DMS79 (cell line): ENCODE measurements around the gene RBM3.
A peak's percentile ranks its signal among the peaks of the same experiment; 100 is the strongest.
"Not testable (repeated sequence)": the region's sequence is repeated elsewhere in the genome, so short reads cannot be mapped to it uniquely, and the experiment has no call there.

Experiments
- DNase-seq: peaks from one replicate; lab custom pipeline; 2025; lab: John Stamatoyannopoulos, UW

The RBM3 gene

GRCh38 chrX:48574270-48575266 lies at the start of gene RBM3:
Gene RBM3 (plus strand): TSS chrX:48574484. CDS start chrX:48575181, 697 bp downstream.
- peak; percentile 81 for DNase-seq

- not testable (repeated sequence) for DNase-seq
Observed at GRCh38 chrX:48525853-48526252, 48.4 kb upstream of the RBM3 start.

DNA sequence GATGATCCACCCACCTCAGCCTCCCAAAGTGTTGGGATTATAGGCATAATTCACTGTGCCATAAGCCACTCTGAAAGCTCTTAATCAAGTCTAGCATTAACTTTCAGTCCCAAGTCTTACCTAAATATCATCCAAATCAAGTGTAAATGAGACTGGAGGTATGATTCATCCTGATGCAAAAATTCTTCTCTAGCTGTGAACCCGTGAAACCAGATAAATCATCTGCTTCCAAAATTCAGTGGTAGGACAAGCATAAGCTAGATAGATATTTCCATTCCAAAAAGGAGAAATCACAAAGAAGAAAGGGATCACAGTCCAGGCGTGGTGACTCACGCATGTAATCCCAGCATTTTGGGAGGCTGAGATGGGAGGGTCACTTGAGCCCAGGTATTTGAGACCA lies 43.5 kb upstream of the RBM3 start:
- DNase-seq, result no peak

DNA sequence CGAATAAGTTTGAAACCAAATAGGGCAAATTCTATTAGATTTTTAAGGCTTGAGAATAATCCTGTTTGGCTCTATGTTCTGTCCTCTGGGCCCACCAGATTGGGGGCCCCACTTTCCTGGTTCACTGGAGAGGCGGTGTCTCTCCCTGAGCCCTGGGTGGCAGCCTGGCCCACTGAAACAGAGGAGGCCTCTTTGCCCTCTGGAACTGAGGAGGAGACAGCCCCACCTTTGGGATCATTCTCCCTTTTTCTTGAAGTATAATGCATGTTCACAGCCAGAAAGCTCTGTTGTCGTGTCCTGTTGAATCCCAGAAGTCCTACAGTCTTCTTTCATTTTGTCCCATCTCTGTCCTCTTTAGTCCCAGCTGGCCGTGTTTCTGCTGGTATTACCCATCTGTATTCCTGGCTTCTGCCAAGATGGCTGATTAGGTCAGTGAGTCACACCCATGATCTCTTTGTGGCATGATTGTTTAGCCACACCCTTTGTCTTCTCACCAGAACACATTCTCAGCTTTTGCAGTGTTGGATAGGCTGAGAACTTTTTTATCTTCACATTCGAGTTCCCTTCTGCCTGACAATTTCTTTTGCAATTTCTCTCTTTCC lies 42.8 kb upstream of the RBM3 start:
- DNase-seq, result no peak

DNA sequence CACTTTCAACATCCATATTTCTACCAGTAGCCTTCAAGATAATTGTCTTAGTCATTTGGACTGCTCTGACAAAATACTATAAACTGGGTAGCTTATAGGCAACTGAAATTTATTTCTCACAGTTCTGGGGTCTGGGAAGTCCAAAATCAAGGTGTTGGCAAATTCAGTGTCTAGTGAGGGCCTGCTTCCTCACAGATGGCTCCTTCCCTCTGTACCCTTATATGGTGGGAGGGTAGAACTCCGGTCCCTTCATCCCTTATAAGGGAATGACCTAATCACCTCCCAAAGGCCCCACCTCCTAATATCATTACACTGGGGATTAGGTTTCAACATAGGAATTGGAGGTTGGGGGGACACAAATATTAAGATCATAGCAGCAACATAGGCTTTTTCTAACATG lies 42.1 kb upstream of the RBM3 start:
- no peak for DNase-seq

DNA sequence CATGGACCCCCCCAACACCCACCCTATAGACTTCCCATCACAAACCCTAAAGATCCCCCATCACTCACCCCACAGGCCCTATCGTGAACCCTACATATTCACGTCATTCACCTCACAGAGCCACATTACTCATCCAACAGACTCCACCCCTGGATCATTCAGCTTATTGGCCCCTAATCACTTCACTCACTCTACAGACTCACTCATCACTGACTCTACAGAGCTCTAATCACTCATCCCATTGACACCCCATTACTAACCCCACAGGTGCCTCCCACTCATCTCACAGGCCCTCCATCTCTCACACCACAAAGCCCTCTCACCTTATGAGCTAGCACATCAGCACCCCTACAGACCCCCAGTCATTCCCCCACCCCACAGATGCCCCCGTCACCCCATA lies 41.1 kb upstream of the RBM3 start:
- DNase-seq, result no peak

DNA sequence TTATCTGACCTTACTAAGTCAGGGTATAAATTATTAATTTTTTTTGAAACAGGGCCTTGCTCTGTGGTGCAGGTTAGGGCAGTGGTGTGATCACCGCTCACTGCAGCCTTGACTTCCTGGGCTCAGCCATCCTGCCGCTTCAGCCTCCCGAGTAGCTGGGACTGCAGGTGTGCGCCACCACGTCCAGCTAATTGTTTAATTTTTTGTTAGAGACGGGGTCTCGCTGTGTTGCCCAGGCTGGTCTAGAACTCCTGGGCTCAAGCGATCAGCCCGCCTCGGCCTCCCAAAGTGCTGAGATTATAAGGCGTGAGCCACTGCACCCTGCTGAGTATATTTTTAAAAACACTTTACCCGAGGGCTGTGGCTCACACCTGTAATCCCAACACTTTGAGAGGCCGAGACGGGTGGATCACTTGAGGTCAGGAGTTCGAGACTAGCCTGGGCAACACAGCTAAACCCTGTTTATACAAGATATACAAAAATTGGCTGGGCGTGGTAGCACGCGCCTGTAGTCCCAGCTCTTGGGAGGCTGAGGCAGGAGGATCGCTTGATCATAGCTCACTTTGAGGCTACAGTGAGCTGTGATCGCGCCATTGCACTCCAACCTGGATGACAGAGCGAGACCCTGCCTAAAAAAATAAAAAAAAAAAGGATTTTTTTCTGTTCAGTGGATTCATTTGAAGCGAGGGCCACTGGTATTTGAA lies 35.5 kb upstream of the RBM3 start:
- no peak for DNase-seq

DNA sequence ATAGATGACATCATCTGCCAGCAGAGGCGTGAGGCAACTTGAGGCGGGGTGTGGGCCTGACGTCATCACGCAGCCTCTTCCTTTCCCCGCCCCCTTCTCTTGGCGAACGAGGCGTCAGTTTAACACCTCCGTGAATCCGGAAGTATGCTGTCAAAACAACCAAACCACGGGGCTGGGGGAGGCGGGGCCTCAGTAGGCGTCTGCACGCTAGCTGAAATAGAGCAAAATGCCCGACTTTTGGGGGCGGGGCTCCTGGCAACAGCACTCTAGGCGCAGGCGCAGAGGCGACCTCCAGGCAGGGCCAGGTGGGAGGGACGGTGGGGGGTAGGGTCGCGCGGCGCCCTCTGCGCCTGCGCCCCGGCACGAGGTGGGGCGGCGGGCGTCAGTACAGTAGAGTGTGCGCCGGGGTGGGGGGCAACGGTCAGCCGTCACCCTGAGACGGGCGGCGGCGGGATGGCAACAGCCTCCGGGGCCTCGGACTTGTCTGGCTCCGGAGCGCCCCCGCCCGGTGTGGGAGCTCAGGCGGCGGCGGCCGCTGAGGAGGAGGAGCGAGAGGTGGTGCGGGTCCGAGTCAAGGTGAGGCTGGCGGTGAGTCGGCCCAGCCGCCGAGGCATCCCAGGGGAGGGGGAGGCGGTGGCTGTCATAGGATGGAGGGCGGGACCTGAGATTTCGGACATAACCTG lies 34.8 kb upstream of the RBM3 start, which contains the start of gene TBC1D25:
TSS of gene TBC1D25 (plus strand) at position 370 of the 683 bp plus-strand sequence. CDS start at position 454, 84 bp downstream.
- peak; percentile 87 for DNase-seq

DNA sequence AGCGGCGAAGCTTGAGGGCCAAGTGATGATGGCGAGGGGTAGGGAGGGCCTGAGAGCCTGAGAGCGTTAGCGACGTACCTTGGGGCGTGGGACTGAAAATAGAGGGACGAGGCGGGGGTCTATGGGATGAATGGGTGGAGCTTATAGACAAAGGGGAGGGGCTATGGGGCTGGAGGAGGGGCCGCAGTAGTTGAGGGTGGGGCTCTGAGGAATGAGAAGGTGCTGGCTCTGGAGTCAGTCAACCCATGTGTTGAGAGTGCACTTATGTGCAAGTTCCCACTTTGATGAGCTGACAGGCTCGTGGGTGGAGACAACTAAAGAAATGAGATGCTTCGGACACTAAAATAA lies 34.3 kb upstream of the RBM3 start:
- DNase-seq, result peak; percentile 18

DNA sequence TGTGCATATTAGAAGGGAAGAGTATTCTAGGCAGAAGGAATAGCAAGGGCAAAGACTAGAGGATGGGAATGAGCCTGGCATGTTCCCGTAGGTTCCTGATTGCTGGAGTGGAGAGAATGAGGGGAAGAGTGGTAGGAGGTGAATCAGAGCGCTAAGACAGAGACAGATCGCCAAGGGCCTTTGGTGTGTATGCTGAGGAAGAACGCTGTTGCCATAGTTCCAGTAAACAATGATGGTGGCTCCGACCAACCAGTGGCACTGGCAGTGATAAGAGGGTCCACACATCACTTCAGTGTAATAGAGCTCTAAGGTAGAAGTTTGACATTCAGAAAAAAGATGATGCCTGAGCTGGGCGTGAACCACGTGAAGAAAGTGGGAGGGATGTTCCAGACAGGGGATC lies 33.8 kb upstream of the RBM3 start:
- DNase-seq, result no peak

DNA sequence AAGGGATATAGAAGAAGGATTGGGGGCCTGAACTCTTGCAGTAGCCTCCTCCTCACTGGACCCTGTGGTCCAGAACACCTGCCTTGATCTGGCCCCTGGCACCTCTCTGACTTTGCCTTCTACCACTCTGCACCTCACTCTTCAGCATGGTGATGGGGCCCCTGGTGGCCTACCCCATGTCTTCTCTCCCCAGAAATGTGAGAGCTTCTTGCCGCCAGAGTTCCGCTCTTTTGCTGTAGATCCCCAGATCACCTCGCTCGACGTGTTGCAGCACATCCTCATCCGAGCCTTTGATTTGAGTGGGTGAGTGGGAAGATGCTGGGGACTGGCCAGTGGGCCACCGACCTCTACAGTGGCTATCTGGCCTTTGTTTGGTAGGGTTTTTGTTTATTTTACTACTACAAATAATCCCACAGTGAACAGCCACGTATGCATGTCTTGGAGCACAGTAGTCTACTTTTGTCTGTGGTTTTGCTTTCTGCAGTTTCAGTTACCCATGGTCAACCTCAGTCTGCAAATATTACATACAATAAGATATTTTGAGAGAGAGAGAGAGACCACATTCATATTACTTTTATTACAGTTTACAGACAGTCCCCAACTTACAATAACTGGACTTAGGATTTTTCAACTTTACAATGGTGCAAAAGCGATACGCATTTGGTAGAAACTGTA lies 33.0 kb upstream of the RBM3 start:
- DNase-seq, result no peak

DNA sequence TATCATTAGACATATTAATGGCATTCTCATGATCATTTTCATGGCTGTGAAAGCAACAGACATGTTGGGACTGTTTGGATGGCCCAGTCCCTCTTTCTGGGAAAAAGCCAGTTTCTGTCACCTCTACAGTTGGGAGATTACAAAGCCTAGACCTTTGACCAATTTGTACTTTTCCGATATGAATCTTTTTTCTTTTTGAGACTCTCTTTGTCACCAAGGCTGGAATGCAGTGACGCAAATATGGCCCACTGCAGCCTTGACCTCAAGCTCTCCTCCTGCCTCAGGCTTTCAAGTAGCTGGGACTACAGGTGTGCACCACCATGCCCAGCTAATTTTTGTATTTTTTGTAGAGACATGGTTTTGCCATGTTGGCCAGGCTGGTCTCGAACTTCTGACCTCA lies 25.4 kb upstream of the RBM3 start:
- no peak for DNase-seq

- DNase-seq, result not testable (repeated sequence)
Observed at GRCh38 chrX:48555731-48556325, 18.5 kb upstream of the RBM3 start.

DNA sequence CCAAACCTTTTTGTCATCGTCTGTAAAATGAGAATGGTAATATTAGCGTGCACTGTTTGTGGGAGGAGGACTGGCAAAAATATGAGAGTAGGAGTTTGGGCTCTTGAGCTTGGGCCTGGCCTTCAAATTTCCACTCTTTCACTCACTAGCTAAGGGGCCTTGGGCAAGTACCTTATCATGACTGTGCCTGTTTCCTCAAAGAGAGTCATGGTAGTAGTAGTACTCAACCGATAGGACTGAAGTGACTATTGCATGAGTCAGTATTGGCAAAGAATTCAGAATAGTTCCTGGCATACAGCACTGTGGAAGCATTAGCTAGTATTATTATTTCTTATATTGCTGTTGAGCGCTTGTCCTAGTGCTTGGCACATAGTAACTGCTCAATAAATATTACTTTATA lies 16.0 kb upstream of the RBM3 start:
- no peak for DNase-seq

GRCh38 chrX:48559636-48560035 lies 14.6 kb upstream of the RBM3 start:
- no peak for DNase-seq

DNA sequence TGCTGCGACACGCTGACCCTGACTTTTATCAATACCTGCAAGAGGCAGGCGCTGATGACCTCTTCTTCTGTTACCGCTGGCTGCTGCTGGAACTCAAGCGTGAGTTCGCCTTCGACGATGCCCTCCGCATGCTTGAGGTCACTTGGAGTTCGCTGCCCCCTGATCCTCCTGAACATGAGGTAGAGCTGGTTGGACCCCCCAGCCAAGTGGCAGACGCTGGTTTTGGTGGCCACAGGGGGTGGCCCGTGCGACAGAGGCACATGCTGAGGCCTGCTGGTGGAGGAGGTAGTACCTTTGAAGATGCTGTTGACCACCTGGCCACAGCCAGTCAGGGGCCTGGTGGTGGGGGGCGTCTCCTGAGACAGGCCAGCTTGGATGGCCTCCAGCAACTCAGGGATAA lies 14.2 kb upstream of the RBM3 start:
- no peak for DNase-seq

- no peak for DNase-seq
Observed at GRCh38 chrX:48560681-48561080, 13.6 kb upstream of the RBM3 start.

DNA sequence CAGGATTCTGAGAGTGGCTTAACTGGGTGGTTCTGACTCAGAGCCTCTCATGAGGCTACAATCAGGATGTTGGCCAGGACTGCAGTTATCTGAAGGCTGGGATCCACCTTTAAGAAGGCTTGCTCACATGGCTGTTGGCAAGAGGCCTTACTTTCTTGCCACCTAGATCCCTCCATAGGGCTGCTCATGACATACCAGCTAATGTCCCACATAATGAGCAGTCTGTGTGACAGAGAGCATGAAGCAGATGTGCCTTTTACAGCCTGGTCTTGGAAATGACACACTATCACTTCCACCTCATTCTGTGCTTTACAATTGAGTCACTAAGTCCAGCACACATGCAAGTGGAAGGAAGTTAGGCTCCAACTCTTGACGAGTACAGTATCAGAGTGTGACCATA lies 4.3 kb upstream of the RBM3 start:
- no peak for DNase-seq

GRCh38 chrX:48573690-48574269 lies 504 bp upstream of the RBM3 start:
- peak; percentile 67 for DNase-seq

- no peak for DNase-seq
Observed at GRCh38 chrX:48575642-48576041, 1.4 kb downstream of the RBM3 start.

DNA sequence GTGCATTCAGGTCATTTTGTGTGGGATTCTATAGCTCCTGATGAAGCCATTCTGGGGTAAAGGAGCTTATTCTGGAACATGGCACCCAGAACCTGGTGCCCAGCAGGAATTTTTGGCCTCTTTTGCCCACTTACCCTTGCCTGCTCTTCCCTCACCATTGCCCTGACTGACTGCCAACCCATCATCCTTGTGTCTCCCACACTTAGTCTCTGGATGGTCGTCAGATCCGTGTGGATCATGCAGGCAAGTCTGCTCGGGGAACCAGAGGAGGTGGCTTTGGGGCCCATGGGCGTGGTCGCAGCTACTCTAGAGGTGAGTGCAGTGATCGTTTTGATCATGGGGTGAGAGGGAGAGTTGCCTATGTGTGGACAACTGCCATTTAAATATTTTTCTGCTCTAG lies 1.8 kb downstream of the RBM3 start:
- no peak for DNase-seq
